ENCODE results near the gene C2orf66.

Gene C2orf66

DNA sequence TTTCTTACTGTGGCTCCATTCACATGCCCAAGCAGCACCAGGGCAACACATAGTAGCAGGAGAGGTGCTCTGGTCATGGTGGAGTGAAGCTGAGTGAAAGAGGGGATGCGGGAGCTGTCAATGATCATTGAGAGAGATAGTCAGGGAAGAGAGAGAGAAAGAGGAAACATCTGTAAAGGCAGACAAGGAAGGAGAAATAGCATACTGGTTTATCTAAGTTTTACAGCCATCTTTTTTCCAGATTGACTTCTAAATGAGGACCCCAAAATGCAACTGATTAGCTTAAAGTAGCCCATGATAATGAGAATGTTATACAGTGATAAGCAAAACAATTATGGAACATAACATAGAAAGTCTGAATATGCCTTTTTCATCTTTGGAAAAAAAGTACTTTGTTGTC is at the start of gene C2orf66:
Gene C2orf66 (minus strand): TSS at position 96 of the 400 bp plus-strand sequence. CDS start 19 bp downstream, at position 77.
- DNase-seq (ENCODE audit: low spot score): no peak

DNA sequence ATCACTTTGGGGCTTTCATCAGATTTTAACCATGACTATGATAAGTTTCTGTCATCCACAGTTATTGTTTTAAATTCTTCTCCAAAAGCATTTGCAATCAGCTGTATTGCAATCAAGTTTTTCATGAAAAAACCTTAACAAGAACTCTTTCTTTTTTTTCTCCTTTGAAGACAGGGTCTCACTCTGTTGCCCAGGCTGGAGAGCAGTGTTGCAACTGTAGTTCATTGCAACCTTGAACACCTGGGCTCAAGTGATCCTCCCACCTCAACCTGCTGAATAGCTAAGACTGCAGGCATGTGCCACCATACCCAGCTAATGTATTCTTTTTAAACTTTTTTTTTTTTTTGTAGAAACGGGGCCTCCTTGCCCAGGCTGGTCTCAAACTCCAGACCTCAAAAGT is 45.5 kb upstream of the C2orf66 start:
- no peak for DNase-seq (ENCODE audit: low spot score)

DNA sequence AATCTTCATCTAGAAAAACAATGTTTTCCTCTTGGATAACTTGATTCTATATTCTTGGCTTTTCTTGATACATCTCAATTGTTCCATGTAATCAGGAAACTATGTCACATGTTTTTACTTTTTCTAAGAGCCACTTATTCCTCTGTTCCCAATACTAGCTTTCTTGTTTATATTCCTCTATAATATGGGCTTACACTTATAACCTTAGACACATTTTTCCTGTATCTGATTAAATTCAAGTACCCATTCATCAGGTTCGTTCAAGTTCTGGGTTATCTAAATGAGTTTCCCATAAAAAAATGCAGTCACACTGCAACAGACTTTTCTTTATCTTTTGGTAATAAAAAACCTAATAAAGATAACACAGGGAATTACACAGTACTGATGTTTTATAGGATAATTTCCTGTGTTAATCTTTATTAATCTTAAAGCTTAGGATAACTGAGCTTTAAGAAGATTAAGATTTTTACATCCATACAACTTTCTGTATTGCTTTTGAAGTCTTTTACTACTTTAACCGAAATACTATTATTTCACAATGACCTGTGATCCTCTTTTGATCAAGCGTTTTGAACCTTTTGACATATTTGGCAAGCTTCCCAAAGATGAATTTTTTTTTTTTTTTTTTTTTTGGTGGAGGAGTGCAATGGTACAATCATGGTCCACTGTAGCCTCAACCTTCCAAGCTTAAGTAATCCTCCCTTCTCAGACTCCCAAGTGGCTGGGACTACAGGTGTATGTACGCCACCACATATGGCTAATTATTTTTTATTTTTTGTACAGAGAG is 44.3 kb upstream of the C2orf66 start:
- DNase-seq (ENCODE audit: low spot score): no peak

DNA sequence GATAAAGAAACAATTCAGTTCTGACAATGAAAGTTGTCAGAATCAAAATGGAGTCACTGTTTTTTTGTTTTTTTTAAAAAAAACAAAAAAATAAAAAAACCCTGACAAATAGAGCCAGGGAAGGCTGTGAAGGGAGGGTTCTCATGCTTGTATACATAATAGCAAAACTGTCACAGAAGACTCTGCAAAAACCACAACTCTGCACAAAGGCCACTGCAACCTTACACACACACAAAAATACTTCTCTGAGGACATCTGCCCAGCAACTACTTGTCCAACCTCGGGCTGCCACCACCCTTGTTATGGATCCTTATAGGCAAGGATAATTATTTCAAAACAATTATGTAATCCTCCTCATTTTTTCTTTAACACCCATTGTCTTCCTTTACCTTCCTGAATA is 41.9 kb upstream of the C2orf66 start:
- no peak for DNase-seq (ENCODE audit: low spot score)

DNA sequence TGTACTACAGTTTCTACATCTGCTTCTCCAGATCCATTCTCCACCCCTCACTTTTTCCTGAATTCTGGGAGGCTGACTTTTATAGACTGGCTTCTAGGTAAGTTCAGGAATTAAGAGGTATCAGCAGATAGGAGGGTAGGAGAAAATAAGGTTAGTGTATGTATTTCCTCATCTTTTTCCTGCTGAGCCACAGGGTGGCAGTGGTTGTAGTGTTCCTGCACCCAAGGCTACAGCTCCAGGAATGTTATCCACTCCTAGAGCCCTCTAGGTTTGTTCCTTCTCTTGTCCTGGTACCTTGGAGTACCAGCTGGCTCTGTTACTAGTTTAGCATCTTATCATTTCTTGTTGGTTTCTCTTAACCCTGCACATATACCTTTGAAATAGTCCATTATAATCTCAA is 40.7 kb upstream of the C2orf66 start:
- DNase-seq (ENCODE audit: low spot score): peak; percentile 17

DNA sequence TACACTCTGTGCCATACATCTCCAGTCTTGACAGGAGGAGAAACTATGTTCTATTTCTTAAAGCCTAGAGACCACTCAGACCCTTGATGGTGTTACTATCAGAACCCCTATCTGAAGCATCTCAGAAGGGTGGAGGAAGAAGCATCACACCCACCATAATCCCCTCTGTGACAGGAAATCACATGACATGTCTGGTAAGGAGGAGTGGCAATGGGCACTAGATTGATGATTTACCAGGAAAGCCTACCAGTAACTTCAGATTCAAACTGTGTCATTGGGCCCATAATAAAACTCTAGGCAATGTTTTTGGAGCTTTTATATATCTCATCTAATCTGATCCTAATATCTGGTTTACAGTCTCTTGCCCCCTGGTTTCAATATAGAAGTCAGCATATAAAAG is 37.1 kb upstream of the C2orf66 start:
- no peak for DNase-seq (ENCODE audit: low spot score)

DNA sequence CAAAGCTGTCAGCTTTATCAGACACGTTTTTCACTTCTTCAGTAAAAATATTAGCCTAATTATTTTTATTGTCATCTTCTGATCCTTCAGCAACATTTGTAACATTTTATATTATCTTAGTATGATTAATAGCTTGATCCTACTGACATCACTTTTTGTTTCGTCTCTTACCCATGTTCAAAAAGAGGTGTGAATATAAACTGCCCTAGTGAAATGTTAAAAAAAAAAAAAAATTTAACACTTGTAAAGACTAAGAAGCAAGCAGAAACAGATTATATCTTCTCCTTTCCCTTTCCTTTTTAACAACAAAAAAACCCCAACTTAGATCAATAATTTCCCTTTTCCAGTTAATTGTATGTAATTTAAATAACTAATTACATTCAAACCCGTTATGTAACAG is 36.2 kb upstream of the C2orf66 start:
- DNase-seq (ENCODE audit: low spot score): no peak

DNA sequence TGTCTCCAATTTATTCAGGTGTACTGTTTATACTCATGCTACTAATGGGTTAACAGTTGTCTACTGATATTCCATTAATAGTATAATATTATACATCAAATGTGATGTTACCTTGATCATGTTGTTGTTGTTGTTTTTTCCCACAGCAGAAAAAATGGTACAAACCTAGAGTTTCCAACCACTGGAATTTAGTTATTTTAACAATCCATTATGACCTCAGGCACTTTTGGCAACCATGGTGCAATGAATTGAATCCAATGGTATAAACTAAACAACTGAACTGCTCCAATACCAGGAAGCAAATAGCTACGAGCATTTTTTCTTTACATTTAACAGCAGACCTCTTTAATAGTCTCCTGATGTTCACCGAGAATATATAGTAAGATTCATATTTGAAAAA is 31.0 kb upstream of the C2orf66 start:
- no peak for DNase-seq (ENCODE audit: low spot score)

DNA sequence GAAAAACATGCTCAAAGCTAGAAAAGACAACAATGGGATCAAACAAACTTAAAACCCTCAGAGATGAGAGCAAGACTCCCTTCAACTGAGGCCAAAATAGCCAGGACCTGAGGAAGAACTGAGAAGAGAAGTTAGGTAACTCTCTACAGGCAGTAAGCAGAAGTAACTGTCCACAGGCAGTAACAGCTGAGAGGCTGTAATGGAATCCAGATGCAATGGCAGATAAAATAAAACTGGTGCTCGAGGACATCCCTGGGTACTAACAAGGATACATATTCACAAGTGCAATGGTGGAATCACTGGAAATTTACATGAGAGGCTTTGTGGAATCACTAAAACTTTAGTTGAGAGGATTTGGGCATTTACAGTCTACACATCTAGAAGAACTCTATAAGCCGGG is 30.4 kb upstream of the C2orf66 start:
- no peak for DNase-seq (ENCODE audit: low spot score)

DNA sequence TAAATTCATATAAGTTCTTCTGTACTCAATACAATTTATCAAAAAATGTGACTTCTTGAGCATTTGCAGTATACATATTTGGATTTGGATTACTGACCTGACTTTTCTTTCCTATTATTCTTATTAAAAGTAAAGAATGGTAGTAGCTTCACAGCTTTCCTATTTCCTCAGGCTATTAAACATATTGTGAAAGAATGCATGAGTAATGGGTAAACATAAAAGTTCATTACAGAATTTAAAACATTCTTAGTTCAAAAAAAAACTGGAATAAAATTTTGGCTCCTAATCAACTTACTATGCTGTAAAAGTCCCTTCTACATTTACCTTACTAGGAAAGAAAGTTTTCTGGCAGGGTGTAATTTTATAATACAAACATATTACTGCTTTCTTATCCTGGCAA is 27.3 kb upstream of the C2orf66 start:
- DNase-seq (ENCODE audit: low spot score): no peak

DNA sequence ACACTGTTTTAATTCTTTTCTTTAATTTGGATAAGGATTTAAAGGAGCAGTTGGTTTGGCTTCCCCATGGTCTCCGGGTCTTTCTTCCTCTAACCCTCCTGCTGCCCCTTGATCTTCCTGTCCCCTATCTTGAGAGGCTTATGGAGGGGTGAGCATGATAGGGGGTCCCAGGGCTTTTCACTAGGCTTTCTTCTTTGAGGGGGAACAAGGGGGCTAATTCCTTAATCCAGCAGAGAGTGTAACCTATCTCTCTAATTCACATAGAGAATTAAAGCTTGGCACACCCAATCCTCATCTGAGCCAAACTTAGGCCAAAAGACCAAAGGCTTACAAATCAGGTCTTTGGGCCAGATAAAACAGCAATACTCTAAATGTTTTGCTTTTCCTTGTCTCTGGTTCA is 21.5 kb upstream of the C2orf66 start:
- DNase-seq (ENCODE audit: low spot score): no peak

DNA sequence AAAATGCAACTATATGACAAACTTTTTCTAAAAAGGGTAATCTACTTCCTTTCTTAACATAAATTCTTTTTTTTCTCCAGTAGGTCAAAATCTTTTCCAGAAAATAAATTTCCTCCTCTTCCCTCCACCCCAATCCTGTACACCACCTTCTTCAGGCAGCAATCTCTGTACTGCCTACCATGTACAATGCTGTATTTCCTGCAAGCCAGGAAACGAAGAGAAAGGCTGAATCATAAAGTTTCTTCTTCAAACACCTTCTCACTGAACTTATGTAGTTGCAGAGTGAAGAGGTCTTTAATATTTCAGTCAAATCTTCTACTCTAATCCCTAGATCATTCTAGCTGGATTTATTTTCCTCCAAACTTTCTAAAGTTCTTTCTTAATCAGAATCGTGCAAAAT is 18.2 kb upstream of the C2orf66 start:
- no peak for DNase-seq (ENCODE audit: low spot score)

DNA sequence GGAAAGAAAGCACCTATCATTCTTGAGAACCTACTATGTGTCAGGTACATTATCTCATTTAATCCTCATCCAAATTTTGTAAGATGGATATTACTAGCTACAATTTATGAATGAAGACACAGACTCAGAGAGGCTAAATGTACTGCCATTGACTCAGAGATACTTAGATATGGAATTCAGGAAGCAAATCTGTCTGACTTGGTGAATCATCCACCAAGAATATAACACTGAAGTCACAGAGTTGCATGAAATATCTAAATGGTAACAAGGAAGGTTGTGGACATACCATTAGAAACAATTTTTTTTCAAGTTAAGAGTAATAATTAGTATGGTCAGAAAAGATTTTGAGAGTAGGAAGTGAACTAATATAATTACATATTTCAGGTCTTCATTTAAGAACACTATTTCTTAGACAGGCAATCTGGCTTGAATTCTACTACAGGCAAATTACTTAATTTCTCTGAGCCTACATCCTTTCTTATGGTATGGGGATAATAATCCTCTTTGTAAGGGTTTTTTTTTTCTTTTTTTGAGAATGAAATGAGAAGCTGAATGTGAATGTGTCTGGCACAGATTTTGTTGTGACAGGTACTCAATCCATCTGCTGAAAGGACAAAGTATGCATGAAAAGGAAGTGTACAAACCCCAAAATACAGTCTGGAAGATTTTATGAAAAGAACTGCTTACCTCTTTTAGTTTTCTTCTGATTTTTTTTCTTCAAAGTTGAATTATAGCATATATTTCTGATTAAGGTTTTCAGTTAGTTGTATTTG is 14.8 kb upstream of the C2orf66 start:
- no peak for DNase-seq (ENCODE audit: low spot score)

DNA sequence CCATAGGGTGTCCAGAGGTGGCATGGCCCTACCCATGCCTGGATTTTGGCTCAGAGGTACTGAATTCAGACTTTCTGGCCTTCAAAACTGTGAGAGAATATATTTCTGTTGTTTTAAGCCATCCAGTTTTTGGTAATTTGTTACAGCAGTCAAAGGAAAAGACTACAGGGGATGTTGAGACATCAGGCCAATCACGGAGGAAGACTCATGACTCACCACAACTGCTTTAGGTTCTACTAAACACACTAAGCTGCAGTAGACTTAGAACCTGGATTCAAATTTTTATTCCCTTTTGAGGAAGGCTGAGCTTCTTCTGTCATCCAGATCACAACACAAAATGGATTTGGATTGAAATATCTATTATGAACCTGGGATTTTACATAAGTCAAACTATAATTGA is 12.0 kb upstream of the C2orf66 start:
- DNase-seq (ENCODE audit: low spot score): no peak

DNA sequence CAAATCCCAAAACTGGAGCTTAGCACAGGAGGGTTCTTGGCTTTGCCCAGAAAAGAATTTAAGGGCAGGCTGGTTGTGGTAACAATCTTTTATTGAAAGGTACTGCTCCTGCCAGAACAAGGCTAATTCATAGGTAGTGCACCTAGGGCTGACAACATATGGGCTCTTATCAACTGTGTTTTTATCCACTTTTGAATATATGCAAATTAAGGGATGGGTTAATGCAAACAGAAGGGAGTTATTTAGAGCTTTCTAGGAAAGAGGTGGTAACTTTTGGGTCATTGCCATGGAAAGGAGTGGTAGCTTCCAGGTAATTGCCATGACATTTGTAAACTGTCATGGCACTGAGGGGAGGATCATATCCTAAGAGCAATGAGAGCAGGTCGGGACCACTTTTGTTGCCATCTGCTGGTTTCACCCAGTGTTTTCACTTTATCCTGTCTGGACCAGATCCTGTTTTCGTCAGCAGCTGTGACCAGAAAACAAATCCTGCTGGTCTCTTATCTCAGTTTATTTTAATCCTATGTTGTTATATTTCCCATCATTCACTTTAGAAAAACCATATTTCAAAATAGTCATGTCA is 981 bp downstream of the C2orf66 start:
- DNase-seq (ENCODE audit: low spot score): no peak

DNA sequence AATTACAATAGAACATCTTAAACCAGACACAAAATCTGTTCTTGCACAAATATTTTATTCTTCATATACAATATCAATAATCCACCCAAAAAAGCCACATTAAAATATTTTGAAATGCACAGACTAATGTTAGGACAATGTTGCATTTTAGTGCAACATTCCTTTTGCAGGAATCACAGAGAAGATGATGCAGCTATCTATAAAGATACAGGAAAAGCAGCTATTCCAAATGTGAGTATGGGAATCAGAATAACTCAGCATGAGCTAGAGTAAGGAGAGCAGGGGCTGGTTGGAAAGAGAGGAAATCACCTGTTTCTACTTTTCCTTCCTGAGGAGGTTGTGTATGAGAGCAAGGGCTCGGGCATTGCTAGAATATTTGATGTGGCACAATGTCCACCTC is 4.8 kb downstream of the C2orf66 start:
- no peak for DNase-seq (ENCODE audit: low spot score)

DNA sequence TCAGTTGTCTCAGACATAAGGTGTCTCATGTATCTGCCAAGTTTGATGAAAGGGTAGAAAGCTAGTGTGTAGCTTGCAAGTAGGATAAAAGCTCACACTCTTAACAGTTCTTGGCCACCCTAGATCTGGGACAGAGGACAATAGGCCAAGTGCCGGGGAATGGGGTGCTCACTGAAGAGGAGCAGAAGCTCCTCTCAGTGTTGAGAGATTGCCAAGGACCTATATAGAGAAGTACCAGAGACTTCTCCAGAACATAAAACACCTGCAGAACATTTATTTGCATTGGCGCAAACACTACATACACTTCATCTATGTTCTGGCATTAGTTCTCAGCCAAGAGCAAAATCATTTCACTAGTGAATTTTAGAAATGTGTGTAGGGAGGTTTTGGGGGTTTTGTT is 6.8 kb downstream of the C2orf66 start:
- DNase-seq (ENCODE audit: low spot score): no peak

DNA sequence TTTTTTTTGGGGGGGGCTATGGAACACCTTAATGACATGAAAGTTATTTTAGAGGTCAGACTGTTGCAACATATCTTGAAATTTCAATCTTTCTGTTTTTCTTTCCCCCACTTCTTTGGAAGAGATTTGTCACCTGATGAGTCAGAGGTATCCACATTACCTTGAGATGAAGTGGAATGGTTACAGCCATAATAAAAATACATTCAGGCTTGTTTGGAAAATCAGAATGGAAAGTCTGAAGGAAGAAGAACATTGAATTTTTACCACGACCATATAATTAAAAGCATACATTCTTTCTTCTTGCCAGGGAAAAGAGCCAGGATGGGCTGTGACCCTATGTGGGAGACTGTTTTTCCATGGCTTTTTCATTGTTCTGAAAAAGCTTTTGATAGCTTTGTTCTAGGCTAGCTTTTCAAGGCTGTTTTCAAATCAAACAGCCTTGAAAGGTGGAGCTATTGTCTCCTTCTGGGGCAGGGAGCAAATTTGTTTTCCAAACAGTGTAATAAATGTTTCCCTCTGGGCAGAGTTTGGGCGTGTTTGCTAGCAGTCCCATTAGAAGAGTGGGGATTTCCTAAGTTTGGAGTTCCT is 7.4 kb downstream of the C2orf66 start:
- no peak for DNase-seq (ENCODE audit: low spot score)

DNA sequence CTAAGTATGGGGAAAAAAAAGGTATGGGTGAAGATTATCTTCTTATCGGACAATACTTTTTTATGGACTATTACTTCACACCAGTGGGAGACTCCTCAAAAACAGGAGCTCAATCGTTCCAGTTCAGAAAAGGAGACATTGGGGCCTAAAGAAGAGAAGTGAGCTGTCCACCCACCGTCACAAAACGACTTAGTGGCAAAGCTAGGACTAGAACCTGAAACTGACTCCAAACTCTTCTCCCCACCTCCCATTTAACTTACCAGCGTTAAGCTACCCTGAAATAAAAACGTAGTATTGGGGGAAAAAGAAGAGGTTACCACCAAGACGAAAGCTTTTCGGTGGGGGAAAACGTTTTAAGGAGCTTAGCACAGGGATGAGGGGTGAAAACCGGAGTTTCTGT is 10.2 kb downstream of the C2orf66 start:
- DNase-seq (ENCODE audit: low spot score): no peak

DNA sequence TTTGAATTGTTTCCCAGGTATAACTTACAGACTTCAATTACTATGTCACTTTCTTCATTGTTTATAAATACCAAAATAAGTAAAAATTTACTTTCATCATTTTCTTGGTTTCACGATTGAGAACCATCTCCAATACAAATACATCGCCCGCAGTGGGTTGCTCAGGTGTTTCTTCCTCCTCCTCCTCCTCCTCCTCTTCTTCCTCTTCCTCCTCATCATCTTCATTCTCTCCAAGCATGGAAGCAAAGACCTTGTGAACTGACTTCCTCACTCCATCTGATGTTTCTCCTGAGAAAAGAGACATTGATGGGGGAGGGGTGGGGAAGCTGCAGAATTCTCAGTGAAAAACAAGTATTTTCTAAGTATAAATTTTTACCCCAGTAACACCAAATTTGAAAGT is 16.3 kb downstream of the C2orf66 start:
- DNase-seq (ENCODE audit: low spot score): no peak

DNA sequence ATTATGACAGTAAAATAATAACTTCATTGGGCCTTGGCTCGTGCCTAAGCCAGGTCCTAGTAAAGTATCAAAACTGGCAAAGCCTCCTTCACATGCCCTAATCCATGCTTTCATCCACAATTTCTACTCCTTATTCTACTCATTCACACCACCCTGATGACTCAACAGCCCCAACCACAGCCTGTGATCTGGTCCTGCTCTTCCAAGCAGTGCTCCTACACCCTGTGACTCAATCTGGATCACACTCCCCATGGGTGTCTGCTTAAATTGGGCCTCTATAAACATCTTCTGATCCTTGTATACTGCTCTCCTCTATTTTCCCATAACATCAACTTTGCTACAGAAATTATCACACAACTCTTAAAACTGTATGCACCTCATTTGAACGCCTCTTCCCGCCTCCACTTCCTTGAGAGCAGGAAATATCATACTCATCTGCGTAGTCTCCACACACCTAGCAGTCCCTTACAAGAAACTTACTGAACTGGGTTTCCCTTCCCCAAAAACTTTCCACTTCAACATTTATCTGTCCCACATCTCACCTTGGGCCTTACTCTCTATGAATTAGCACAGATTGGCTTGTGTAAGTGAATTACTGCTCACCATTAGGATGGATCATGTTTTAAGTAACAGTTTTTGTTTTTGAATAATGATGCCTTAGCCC is 25.6 kb downstream of the C2orf66 start:
- no peak for DNase-seq (ENCODE audit: low spot score)

DNA sequence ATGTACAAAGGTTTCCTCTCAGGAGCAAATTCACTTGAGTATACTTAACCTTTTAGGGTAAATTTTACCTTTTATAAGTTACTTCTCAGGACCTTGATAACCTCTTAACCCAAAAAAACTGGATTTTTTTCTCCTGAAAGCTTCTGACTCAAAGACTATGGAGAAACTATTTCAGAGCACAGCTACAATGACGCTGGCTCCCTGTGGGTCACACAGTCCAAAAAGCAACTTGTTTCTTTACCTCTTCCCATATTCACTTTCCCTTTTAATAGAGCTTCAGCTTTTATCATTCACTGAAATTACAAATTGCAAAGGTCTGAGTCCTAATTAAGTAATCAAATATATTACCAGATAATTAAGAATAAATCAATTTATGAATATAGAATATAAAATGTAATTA is 42.1 kb downstream of the C2orf66 start:
- no peak for DNase-seq (ENCODE audit: low spot score)

DNA sequence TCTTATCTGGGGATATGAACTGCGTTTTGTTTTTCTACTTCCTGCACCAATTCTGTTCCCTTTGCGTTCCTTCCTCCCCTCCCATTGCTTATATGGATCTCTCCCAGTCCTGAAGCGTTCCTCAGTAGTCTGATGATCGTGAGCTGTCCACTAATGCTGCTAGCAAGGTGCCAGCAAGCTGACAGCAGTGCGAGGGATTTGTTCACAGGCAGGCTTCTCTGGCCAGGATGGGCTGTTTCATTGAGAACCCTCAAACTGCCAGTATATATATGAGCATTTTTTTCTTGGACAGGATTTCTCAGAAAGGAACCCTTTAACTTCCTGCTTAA is 49.8 kb downstream of the C2orf66 start:
- DNase-seq (ENCODE audit: low spot score): no peak
